Mesothelial cell of epicardium (in vitro differentiated cells): ENCODE measurements around the gene TMTC2. TPM values are rescaled to one million over a fixed set of nuclear protein-coding genes. Genes with fewer than 3 reads are reported as not detected.

Source experiments
- DNase-seq, 2 experiments: peaks; one replicate each; pipeline ENCODE4 v3.0.0; 2021; ENCODE audit warnings: low spot score in 2 of 2; ENCODE audit not compliant: unreplicated experiment in 2 of 2
- H3K27ac Mint-ChIP-seq: 2 replicates; pipeline ENCODE4 v1.8.0; 2021; ENCODE audit warnings: mixed read lengths
- H3K27me3 Mint-ChIP-seq: 2 replicates; pipeline ENCODE4 v1.8.0; 2021; ENCODE audit warnings: low read depth, mixed read lengths
- H3K36me3 Mint-ChIP-seq: 2 replicates; pipeline ENCODE4 v1.8.0; 2021; ENCODE audit warnings: mixed read lengths
- H3K4me1 Mint-ChIP-seq: 2 replicates; pipeline ENCODE4 v1.8.0; 2021; ENCODE audit warnings: mixed read lengths
- H3K4me3 Mint-ChIP-seq: 2 replicates; pipeline ENCODE4 v1.8.0; 2021; ENCODE audit warnings: mild to moderate bottlenecking, moderate library complexity, mixed read lengths
- H3K9me3 Mint-ChIP-seq: 2 replicates; pipeline ENCODE4 v1.8.0; 2021; ENCODE audit warnings: mixed read lengths
- total RNA-seq: library from RNA; stranded (reverse); gene quantifications from 3 replicates; pipeline ENCODE4 v1.2.1, GENCODE V29; 2021
- TF ChIP-seq, protein P1 (sequence below): fragments of 200-600 bp; sonication (generic); IDR thresholded peaks from one replicate; pipeline ENCODE4 v1.5.0; 2021; ENCODE audit warnings: antibody characterized with exemption; ENCODE audit not compliant: unreplicated experiment

Gene TMTC2
- total RNA-seq, 1 donor from 2014 or later = 38.3 TPM

DNA sequence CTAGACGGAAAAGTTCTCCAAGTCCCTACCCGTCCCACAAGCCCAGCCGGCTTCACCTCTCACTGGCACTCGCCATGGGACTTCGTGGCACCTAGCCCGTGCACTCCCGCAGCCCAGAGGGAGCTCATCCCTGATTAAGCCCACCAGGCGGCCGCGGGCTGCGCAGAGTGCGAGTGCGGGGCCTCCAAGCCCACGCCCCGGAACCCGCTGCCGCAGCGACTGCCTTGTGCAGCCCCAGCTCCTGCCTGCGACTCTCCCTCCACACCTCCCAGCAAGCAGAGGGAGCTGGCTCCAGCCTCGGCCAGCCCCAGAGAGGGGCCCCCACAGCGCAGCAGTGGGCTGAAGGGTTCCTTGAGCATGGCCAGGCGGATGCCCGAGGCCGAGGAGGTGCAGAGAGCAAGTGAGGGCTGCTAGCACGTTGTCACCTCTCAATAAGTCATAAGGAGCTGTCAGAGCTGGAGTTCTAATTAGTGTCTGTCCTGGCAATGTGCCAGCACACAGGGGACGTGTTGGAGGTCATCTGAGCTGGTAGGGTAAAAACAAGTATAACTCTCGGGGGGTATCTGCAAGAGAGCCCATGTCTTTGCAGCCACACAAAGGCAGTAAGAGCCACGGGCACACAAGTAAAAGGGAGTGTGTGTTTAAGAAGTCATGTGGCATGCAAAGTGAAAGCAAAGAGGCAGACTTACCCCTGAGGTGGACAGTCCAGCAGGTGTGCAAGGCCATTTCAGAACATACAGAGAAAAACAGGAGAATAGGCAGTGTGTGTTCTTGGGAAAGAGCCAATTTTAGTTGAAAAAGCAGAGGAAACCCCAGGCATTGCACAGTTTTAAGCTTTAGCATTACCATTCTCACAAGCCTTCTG is 27.1 kb upstream of the TMTC2 start:
- no peak overlapping the region for H3K4me3 Mint-ChIP-seq
- no peaks in the 10 kb centered on the region for H3K27me3 Mint-ChIP-seq
- no peak overlapping the region for H3K27ac Mint-ChIP-seq
- no peak for DNase-seq
- no peaks in the 10 kb centered on the region for H3K36me3 Mint-ChIP-seq
- peaks cover 5% of the 10 kb centered on the region for H3K9me3 Mint-ChIP-seq
- TF ChIP-seq, protein P1, sequence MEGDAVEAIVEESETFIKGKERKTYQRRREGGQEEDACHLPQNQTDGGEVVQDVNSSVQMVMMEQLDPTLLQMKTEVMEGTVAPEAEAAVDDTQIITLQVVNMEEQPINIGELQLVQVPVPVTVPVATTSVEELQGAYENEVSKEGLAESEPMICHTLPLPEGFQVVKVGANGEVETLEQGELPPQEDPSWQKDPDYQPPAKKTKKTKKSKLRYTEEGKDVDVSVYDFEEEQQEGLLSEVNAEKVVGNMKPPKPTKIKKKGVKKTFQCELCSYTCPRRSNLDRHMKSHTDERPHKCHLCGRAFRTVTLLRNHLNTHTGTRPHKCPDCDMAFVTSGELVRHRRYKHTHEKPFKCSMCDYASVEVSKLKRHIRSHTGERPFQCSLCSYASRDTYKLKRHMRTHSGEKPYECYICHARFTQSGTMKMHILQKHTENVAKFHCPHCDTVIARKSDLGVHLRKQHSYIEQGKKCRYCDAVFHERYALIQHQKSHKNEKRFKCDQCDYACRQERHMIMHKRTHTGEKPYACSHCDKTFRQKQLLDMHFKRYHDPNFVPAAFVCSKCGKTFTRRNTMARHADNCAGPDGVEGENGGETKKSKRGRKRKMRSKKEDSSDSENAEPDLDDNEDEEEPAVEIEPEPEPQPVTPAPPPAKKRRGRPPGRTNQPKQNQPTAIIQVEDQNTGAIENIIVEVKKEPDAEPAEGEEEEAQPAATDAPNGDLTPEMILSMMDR = no peak
- peaks cover 32% of the 10 kb centered on the region for H3K4me1 Mint-ChIP-seq

DNA sequence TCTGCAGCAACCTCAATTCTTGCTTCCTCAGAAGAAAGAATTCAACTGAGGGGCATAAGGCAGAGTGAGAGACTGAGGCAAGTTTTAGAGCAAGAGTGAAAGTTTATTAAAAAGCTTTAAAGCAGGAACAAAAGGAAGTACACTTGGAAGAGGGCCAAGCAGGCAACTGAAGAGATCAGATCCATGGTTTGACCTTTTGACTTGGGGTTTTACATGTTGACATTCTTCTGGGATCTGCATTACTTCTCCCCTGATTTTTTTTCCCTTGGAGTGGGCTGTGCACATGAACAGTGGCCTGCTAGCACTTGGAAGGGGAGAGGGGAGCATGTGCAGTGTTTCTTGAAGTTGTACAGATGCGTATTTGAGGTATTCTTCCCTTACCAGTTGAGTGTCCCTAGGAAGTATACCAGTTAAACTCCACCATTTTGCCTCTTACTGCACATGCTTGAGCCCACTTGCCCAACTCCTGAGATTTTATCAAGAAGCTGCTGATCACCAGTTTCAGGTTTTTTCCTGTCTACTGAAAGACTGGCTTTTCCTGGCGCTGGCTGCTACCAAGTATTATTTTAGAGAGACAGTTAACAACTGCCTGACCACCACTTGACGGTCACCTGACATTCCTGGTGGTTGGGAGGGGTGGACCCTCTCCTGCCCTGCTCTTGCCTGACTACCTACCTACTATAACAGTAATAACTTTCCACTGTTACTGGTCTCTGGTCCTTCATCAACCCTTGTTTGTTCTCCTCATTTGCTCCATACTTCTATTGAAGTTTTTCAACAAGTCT is 26.0 kb upstream of the TMTC2 start:
- Mint-ChIP-seq H3K4me3 (no peak overlapping the region), H3K36me3 (no peaks in the 10 kb centered on the region), H3K4me1 (peaks cover 28% of the 10 kb centered on the region), H3K27ac (no peak overlapping the region), H3K9me3 (peaks cover 5% of the 10 kb centered on the region), H3K27me3 (no peaks in the 10 kb centered on the region)
- TF ChIP-seq, protein P1 = no peak
- DNase-seq = no peak

DNA sequence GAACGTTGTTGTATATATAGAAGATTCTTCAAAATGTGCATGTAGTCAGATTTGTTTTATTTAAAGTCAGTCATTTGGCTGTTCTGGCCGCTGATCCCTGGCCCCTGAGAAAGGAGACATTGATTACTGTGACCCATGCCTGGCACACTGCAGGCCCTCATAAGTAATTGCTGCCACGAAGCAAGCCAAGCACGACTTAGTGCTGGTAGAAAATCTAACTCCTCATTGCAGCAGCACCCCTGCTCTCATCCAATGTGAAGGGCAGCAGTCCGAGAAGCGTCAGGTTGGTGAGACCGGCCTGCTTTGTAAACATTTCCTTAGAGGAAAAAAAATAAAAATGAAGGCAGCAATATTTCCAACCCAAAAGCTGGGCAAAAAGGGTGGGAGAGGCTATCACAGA is 22.8 kb upstream of the TMTC2 start:
- TF ChIP-seq, protein P1 = no peak
- H3K27ac Mint-ChIP-seq = no peak overlapping the region
- H3K27me3 Mint-ChIP-seq = peaks cover 2% of the 10 kb centered on the region
- H3K9me3 Mint-ChIP-seq = no peaks in the 10 kb centered on the region
- H3K4me1 Mint-ChIP-seq = peaks cover 31% of the 10 kb centered on the region
- no peak overlapping the region for H3K4me3 Mint-ChIP-seq
- no peak for DNase-seq
- no peaks in the 10 kb centered on the region for H3K36me3 Mint-ChIP-seq

DNA sequence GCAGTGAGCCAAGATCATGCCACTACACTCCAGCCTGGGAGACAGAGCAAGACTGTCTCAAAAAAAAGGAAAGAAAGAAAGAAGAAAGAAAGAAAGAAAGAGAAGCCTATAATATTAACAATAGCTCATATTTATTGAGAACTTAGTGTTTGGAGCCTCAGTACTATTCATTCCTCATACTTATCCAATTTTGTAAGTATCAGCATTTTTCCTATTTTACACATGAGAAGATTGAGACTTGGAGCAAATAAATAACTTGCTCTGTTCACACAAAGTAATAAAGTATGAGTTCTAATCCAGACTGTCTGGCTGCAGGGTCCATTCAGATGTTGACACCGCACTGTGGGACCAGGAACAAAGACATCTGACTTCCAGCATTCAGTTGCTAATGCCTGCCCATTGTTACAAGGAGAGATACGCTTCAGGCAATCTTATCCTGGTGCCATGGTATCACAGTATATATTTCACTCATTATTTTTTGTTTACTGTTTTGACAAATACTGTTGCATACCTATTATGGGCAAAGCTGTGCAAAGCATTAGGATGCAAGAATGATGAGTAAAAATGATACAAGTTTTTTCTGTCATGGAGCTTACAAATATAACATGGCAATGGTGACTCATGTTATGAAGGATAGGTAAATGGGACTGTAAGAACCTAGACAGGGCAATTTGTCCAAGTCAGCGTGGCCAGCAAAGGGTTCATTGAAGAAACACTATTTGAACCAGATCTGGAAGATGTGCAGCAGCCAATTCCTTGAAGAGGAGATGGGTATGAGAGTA is 21.4 kb upstream of the TMTC2 start:
- no peak overlapping the region for H3K27ac Mint-ChIP-seq
- H3K4me1 Mint-ChIP-seq = peaks cover 24% of the 10 kb centered on the region
- TF ChIP-seq, protein P1 = no peak
- no peak overlapping the region for H3K4me3 Mint-ChIP-seq
- DNase-seq = no peak
- no peaks in the 10 kb centered on the region for H3K36me3 Mint-ChIP-seq
- H3K27me3 Mint-ChIP-seq = peaks cover 2% of the 10 kb centered on the region
- H3K9me3 Mint-ChIP-seq = peaks cover 6% of the 10 kb centered on the region

DNA sequence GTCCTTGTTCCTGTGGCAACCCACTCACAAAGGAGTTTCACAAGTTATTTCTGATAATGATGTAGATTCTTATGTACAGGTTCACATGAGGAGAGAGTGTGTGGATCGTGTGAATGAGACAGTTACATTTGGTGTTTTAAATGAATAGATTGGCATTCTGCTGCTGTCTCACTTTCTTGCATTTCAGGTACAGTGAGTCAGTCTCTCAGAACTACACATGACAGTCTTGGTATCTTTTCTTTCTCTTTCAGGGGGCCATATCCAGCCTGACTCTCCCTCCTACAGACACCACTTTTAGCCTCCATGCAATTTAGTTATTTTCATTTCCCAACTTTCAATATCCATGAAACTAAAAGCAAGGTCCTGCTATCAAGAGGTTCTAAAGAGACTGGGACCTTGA is 19.9 kb upstream of the TMTC2 start:
- DNase-seq = no peak
- H3K9me3 Mint-ChIP-seq = peaks cover 15% of the 10 kb centered on the region
- H3K4me3 Mint-ChIP-seq = no peak overlapping the region
- H3K27me3 Mint-ChIP-seq = peaks cover 2% of the 10 kb centered on the region
- H3K36me3 Mint-ChIP-seq = no peaks in the 10 kb centered on the region
- TF ChIP-seq, protein P1 = no peak
- peaks cover 14% of the 10 kb centered on the region for H3K4me1 Mint-ChIP-seq
- no peak overlapping the region for H3K27ac Mint-ChIP-seq
